ENCODE results near the gene SPEN. TPM values are rescaled to one million over a fixed set of nuclear protein-coding genes. Genes with fewer than 3 reads are reported as not detected.
"Not testable (repeated sequence)": the region's sequence is repeated elsewhere in the genome, so short reads cannot be mapped to it uniquely, and the experiment has no call there.

The SPEN gene
- total RNA-seq, 1 donor from 2014 or later = 54.0 TPM

DNA sequence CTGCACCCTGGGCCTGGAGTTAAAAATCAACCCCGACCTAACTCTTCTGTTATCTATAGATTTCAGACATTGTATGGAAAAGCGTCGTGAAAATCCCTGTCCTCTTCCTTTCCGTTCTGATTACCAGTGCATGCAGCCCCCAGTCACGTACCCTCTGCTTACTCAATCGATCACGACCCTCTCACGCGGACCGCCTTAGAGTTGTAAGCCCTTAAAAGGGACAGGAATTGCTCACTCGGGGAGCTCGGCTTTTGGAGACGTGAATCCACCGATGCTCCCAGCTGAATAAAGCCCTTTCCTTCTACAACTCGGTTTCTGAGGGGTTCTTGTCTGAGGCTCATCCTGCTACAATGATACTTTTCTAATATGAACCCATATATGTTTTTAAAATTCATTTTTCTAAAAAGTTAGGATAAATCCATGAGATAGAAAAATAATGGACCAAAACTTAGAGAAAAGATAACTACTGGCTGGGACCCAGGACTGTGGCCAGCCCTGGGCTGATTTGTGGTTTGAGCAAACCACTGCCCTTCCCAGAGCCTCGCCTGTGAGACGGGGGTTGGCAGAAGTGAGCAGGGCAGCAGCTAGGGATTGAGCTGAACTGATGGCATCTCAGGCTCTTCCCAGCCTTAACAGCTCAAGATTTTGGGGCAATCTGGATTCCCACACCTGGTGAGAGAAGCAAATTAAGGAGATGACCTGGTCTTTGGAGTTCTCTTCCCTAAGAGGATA lies 45.1 kb upstream of the SPEN start:
- no peaks in the 10 kb centered on the region for H3K27me3 Mint-ChIP-seq (ENCODE audit: unreplicated experiment)
- H3K27ac Mint-ChIP-seq (ENCODE audit: unreplicated experiment) = no peak overlapping the region
- no peak for DNase-seq (ENCODE audit: extremely low spot score, unreplicated experiment)
- H3K4me3 Mint-ChIP-seq (ENCODE audit: unreplicated experiment) = no peak overlapping the region
- no peaks in the 10 kb centered on the region for H3K36me3 Mint-ChIP-seq (ENCODE audit: unreplicated experiment)
- TF ChIP-seq, protein P1, sequence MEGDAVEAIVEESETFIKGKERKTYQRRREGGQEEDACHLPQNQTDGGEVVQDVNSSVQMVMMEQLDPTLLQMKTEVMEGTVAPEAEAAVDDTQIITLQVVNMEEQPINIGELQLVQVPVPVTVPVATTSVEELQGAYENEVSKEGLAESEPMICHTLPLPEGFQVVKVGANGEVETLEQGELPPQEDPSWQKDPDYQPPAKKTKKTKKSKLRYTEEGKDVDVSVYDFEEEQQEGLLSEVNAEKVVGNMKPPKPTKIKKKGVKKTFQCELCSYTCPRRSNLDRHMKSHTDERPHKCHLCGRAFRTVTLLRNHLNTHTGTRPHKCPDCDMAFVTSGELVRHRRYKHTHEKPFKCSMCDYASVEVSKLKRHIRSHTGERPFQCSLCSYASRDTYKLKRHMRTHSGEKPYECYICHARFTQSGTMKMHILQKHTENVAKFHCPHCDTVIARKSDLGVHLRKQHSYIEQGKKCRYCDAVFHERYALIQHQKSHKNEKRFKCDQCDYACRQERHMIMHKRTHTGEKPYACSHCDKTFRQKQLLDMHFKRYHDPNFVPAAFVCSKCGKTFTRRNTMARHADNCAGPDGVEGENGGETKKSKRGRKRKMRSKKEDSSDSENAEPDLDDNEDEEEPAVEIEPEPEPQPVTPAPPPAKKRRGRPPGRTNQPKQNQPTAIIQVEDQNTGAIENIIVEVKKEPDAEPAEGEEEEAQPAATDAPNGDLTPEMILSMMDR (IDR thresholded peaks at IDR 0.05) = no peak
- no peaks in the 10 kb centered on the region for H3K9me3 Mint-ChIP-seq (ENCODE audit: unreplicated experiment)
- H3K4me1 Mint-ChIP-seq (ENCODE audit: unreplicated experiment) = peaks cover 46% of the 10 kb centered on the region

DNA sequence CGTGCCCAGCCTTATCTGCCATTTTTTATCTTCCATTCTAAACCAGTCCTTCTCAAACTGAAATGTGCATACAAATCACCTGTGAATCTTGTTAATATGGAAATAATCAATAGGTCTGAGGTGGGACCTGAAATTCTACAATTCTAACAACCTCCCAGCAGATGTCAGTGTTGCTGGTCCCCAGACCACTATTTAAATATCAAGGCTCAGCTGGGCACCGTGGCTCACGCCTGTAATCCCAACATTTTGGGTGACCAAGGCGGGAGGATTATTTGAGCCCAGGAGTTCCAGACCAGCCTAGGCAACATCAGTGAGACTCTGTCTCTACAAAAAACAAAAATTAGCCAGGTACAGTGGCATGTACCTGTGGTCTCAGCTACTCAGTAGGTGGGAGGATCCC lies 44.1 kb upstream of the SPEN start:
- TF ChIP-seq, protein P1 (IDR thresholded peaks at IDR 0.05) = peak; percentile 62
- no peak overlapping the region for H3K4me3 Mint-ChIP-seq (ENCODE audit: unreplicated experiment)
- no peak for DNase-seq (ENCODE audit: extremely low spot score, unreplicated experiment)
- no peaks in the 10 kb centered on the region for H3K36me3 Mint-ChIP-seq (ENCODE audit: unreplicated experiment)
- no peak overlapping the region for H3K27ac Mint-ChIP-seq (ENCODE audit: unreplicated experiment)
- H3K4me1 Mint-ChIP-seq (ENCODE audit: unreplicated experiment) = peaks cover 41% of the 10 kb centered on the region
- H3K9me3 Mint-ChIP-seq (ENCODE audit: unreplicated experiment) = no peaks in the 10 kb centered on the region
- no peaks in the 10 kb centered on the region for H3K27me3 Mint-ChIP-seq (ENCODE audit: unreplicated experiment)

DNA sequence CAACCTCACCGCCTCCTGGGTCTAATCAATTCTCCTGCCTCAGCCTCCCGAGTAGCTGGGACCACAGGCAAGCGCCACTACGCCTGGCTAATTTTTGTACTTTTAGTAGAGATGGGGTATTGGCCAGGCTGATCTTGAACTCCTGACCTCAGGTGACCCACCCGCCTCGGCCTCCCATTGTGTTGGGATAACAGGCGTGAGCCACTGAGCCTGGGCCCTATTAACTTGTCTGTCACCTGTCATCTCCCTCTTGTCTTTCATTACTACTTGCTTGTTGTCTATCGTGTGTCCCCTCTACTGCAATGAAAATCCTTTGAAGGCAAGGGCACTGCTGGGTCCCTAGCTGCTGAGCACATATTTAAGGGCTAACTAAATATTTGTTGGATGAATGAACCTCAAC lies 43.4 kb upstream of the SPEN start:
- Mint-ChIP-seq H3K27me3 (ENCODE audit: unreplicated experiment) (no peaks in the 10 kb centered on the region), H3K4me3 (ENCODE audit: unreplicated experiment) (no peak overlapping the region), H3K9me3 (ENCODE audit: unreplicated experiment) (no peaks in the 10 kb centered on the region), H3K27ac (ENCODE audit: unreplicated experiment) (no peak overlapping the region), H3K4me1 (ENCODE audit: unreplicated experiment) (peaks cover 38% of the 10 kb centered on the region), H3K36me3 (ENCODE audit: unreplicated experiment) (no peaks in the 10 kb centered on the region)
- DNase-seq (ENCODE audit: extremely low spot score, unreplicated experiment) = no peak
- TF ChIP-seq, protein P1 (IDR thresholded peaks at IDR 0.05) = no peak

DNA sequence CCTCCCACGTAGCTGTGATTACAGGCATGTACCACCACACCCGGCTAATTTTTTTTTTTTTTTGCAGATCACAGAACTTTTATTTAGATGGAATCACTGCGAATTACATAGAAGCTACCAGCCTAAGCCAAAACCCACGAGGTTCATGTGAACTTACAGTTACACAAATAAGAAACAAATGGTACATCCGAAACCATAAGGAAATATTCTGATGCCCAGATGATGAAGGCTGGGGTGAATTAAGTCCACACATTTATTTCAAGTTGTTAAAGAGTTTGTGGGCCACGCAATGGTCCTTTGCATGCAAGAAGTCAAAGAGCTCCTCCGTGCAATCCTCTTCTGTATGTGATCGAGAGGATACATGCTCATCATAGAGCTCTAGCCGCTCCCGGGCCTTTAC lies 40.4 kb upstream of the SPEN start:
- no peaks in the 10 kb centered on the region for H3K36me3 Mint-ChIP-seq (ENCODE audit: unreplicated experiment)
- no peak overlapping the region for H3K4me3 Mint-ChIP-seq (ENCODE audit: unreplicated experiment)
- TF ChIP-seq, protein P1 (IDR thresholded peaks at IDR 0.05) = no peak
- H3K27me3 Mint-ChIP-seq (ENCODE audit: unreplicated experiment) = no peaks in the 10 kb centered on the region
- no peak overlapping the region for H3K27ac Mint-ChIP-seq (ENCODE audit: unreplicated experiment)
- DNase-seq (ENCODE audit: extremely low spot score, unreplicated experiment) = no peak
- peaks cover 10% of the 10 kb centered on the region for H3K4me1 Mint-ChIP-seq (ENCODE audit: unreplicated experiment)
- no peaks in the 10 kb centered on the region for H3K9me3 Mint-ChIP-seq (ENCODE audit: unreplicated experiment)

DNA sequence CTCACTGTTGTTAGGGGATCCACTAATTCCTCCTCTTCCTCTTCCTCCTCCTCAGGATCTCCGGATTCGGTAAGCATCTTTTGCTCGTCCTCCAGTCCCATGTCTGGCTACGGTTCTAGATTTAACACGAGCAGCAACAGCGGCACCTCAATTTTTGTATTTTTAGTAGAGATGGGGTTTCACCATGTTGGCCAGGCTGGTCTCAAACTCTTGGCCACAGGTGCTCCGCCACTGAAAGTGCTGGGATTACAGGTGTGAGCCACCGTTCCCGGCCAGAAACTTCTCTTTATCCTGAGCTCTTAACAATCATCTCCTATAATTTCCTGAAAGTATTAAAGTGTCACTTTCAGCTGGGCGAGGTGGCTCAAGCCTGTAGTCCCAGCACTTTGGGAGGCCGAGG lies 40.0 kb upstream of the SPEN start, which contains the start of gene UQCRHL:
Gene UQCRHL, minus strand, starts transcription at position 101 of the 400 bp plus-strand sequence. Its CDS starts 0 bp downstream, at position 101.
- not testable (repeated sequence) for DNase-seq (ENCODE audit: extremely low spot score, unreplicated experiment); H3K4me1 Mint-ChIP-seq (ENCODE audit: unreplicated experiment); H3K36me3 Mint-ChIP-seq (ENCODE audit: unreplicated experiment); H3K27me3 Mint-ChIP-seq (ENCODE audit: unreplicated experiment); H3K4me3 Mint-ChIP-seq (ENCODE audit: unreplicated experiment); H3K9me3 Mint-ChIP-seq (ENCODE audit: unreplicated experiment); H3K27ac Mint-ChIP-seq (ENCODE audit: unreplicated experiment)

All from osteocyte (in vitro differentiated cells).